Activated gamma-delta T cell treated with Interleukin-2 at 50 U/mL for 16 hours (primary cell): Measurements from ENCODE around the gene CYP1A1.

Experiments
- DNase-seq: peaks from one replicate; pipeline ENCODE4 v3.0.0-alpha.2; 2020

The CYP1A1 gene

DNA sequence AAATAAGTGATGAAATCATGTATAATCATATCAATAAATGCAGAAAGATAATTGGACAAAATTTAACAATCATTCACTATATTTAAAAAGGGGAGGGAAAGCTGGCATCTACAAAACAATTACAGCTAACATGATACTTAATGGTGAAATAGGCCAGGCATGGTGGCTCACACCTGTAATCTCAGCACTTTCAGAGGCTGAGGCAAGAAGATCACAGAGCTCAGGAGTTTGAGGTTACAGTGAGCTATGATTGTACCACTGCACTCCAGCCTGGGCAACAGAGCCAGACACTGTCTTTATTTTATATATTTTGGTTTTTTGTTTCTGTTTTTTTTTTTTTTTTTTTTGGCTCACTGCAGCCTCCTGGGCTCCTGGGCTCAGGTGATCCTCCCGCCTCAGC, 41.6 kb downstream of the CYP1A1 start:
- DNase-seq = no peak

DNA sequence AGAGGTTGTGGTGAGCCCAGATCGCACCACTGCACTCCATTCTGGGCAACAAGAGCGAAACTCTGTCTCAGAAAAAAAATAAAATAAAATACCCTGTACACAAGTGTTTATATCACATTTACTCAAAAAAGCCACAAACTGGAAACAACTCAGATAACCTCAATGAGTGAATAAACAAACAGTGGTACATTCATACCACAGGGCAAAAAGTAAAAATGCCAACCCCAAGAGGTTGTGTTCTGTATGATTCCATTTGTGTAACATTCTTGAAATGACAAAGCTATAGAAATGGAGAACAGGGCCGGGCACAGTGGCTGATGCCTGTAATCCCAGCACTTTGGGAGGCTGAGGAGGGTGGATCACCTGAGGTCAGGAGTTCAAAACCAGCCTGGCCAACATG, 42.4 kb downstream of the CYP1A1 start:
- no peak for DNase-seq

DNA sequence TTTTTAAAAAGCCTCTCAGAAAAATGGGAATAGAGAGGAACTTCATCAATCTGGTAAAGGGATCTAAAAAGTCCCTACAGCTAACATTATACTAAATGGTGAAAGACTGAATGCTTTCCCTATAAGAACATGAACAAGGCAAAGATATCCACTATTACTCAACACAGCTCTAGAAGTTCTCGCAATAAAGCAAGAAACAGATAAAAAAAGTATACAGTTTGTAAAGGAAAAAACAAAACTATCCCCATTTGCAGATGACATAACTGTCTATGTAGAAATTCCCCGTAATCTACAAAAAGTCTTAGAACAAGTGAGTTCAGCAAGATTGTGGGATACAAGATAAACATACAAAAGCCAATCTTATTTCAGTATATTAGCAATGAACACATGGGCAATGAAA, 44.9 kb downstream of the CYP1A1 start:
- DNase-seq = no peak

DNA sequence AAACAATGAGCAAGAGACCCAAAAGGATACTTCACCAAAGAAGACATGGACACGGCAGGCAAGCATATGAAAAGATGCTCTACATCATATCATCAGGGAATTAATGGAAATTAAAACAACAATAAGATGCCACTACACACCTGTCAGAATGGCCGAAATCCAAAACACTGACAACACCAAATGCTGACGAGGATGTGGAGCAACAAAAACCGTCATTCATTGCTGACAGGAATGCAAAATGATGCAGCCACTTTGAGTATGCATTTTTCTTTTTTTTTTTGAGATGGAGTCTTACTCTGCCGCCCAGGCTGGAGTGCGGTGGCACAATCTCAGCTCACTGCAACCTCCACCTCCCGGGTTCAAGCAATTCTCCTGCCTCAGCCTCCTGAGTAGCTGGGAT, 48.5 kb downstream of the CYP1A1 start:
- no peak for DNase-seq

DNA sequence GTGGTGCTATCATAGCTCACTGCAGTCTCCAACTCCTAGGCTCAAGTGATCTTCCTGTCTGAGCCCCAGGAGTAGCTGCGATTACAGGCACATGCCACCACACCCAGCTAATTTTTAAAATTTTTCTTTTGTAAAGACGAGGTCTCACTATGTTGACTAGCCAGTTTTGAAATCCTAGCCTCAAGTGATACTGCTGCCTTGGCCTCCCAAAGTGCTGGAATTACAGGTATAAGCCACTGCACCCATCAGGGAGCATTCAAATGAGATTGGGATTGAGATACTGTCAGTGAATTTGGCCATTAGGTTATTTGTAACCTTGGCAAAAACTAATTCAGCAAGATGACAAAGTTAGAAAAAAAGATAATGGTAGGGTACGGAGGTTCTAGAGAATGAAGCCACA, 51.2 kb downstream of the CYP1A1 start:
- no peak for DNase-seq

DNA sequence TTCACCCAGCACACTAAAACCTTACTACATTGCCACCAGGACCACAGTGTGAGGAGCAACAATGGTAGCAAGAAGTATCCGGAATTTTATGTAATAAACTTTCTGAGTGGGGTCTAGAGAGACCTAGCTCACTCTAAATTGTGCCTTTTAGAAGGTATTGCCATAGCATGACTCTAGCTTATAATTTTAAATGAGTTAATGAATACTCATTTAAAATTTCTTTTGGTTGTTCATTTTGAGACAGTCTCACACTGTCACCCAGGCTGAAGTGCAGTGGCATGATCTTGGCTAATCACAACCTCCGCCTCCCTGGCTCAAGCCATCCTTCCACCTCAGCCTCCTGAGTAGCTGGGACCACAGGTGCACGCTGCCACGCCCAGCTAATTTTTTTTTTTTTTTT, 55.7 kb downstream of the CYP1A1 start:
- DNase-seq = no peak
